Activated T-cell treated with anti-CD3 and anti-CD28 coated beads, Interleukin-2, amount 50 U/mL, for 72 hours (primary cell): ENCODE measurements around the gene CAMK4. TPM values are rescaled to one million over a fixed set of nuclear protein-coding genes. Genes with fewer than 3 reads are reported as not detected.

Source experiments
- ATAC-seq, 2 donors: fragments of 150-1000 bp; cut with Tn5 transposase; replicated peaks in 1 of 2; 2 replicates each; pipeline ENCODE4 v1.10.0; 2021; ENCODE audit warnings: moderate library complexity in 2 of 2, mild to moderate bottlenecking in 1 of 2
- DNase-seq, 2 donors: peaks; one replicate each; pipeline ENCODE4 v3.0.0; 2021 to 2022; ENCODE audit warnings: mixed read lengths in 1 of 2
- H3K27ac Mint-ChIP-seq: one replicate; pipeline ENCODE4 v1.8.0; 2022; ENCODE audit warnings: mild to moderate bottlenecking, moderate library complexity, mixed read lengths
- H3K27me3 Mint-ChIP-seq: one replicate; pipeline ENCODE4 v1.8.0; 2022; ENCODE audit warnings: low read depth, mixed read lengths
- H3K36me3 Mint-ChIP-seq, 2 donors: one replicate each; pipeline ENCODE4 v1.8.0; 2022; ENCODE audit warnings: mixed read lengths in 2 of 2, mild to moderate bottlenecking in 1 of 2; ENCODE audit not compliant: insufficient read depth in 2 of 2
- H3K4me1 Mint-ChIP-seq: one replicate; pipeline ENCODE4 v1.8.0; 2022; ENCODE audit warnings: low read depth, mixed read lengths
- H3K4me3 Mint-ChIP-seq, 2 donors: one replicate each; pipeline ENCODE4 v1.8.0; 2022; ENCODE audit warnings: mild to moderate bottlenecking in 2 of 2, mixed read lengths in 2 of 2, moderate library complexity in 2 of 2
- H3K9me3 Mint-ChIP-seq, 2 donors: one replicate each; pipeline ENCODE4 v1.8.0; 2022; ENCODE audit warnings: mixed read lengths in 2 of 2
- total RNA-seq, 2 donors: library from RNA; stranded (reverse); gene quantifications; one replicate each; pipeline ENCODE4 v1.2.3, GENCODE V29; 2022

CAMK4 gene
- total RNA-seq, 2 donors from 2014 or later = 56.1 to 96.0 TPM

DNA sequence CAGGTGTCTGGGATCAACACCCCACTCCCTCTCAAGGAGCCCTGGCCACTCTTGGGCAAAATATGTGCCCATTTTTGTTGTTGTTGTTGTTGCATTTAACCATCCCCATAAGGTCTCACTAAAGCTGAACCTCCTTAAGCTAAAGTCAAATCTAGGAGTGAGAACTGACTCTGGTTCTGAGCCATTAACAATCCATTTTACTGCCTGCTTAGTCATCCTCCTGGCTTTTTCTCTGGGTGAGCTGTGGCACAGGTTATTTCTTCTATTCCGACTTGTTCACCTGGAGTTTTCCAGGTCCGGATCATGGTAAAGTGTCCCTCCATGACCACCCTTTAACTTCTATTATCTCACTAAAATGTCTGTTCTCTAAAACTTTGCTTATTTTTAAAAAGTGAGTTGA lies 85.2 kb downstream of the CAMK4 start:
- no peak overlapping the region for H3K27ac Mint-ChIP-seq
- H3K4me3 Mint-ChIP-seq = no peak overlapping the region
- no peaks in the 10 kb centered on the region for H3K9me3 Mint-ChIP-seq
- peaks cover 56% of the 10 kb centered on the region for H3K4me1 Mint-ChIP-seq
- H3K27me3 Mint-ChIP-seq = no peaks in the 10 kb centered on the region
- H3K36me3 Mint-ChIP-seq = no peaks in the 10 kb centered on the region
- ATAC-seq = no peak
- DNase-seq = no peak

DNA sequence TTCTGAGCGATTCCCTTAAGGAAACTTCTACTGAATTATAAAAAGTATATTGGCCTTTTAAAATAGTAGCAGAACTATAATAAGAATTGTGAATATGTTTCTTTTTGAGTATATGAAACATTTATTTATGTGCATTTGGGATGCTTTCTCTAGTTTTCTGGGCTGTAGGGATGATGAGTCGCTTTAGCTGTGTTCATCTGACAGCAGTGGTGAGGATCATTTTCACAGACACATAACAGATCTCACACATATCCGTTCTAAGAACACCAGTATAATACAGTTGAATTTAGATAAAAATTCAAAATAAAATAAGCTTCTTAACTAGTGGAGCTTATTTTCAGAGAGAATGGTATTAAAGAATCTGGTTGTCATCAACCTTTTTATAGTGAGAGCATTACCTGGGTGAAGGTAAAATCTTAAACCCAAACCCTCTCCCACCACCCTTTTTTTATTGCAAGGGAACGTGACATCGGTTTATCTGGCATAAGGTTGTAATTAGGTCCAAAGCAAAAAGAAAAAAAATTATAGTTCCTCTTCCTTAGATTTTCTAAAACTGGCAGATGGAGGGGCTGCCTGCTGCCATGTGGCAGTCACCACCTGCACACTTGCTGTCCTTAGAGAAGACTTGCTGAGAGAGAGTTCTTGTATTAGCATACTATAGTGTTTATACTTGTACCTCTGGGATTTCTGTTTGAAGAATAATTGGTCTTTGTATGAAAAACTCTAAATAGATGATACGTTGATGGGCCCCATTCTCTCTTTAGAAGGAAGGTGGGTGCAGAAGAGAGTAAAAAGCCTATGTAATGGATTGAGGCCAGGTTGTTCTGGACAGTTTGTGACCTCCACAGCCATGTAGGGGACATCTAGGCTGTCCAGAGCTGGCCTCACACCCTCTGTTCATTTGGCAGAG lies 86.8 kb downstream of the CAMK4 start:
- DNase-seq (no peak), ATAC-seq (no peak)
- no peak overlapping the region for H3K27ac Mint-ChIP-seq
- no peaks in the 10 kb centered on the region for H3K27me3 Mint-ChIP-seq
- no peaks in the 10 kb centered on the region for H3K36me3 Mint-ChIP-seq
- no peaks in the 10 kb centered on the region for H3K9me3 Mint-ChIP-seq
- peaks cover 68% of the 10 kb centered on the region for H3K4me1 Mint-ChIP-seq
- H3K4me3 Mint-ChIP-seq = peak overlapping the region; percentile 7 to 25

DNA sequence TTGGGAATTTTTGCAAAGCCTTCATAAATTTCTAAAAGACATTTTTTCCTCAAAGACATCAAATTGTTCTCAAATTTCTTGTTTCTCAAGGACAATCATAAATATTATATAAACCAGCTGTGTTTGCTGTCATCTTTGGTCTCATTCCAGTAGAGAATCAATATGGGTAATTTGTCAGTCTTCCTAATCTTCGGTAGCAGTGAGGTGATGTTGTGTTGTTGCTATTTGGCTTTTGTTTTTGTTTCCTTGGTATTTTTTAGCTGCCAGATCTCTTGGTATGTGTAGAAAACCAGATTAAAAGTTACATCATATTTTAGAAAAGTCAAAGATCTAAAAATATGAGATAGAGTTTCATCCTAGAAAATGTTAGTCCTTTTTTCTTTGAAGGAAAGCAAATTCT lies 87.5 kb downstream of the CAMK4 start:
- Mint-ChIP-seq H3K27ac (peak overlapping the region; percentile 17), H3K36me3 (no peaks in the 10 kb centered on the region), H3K9me3 (no peaks in the 10 kb centered on the region), H3K4me1 (peaks cover 74% of the 10 kb centered on the region), H3K4me3 (peak overlapping the region; percentile 6 to 61), H3K27me3 (no peaks in the 10 kb centered on the region)
- ATAC-seq (no peak), DNase-seq (no peak)

DNA sequence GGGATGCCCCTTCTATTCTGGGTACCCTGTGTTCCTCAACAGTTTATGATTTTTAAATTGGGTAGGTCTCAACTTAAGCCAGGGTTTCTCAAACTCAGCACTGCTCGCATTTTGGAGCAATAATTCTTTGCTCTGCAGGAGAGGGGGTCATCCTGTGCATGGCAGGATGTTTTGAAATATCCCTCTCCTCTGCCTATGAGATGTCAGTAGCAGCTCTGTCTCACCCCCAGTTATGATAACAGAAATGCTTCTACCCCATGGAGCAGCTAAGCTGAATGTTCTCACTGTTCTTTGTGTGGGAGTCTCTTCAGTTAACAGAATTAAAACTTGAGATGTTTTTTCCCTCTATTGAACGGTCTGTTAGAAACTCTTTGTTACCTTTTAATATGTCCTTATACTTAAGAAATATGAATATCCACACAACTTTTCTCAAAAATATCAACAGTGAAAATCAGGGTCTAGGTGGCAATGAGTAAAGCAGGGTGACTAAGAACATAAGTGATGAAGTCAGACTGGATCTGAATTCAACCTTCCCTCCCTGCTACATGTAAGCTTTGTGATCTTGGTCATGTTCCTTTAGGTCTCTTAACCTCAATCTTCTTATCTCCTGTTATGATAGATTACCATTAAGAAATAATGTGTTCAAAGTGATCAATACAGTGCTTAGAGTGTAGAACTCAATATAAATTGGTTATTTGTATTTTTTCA lies 89.0 kb downstream of the CAMK4 start:
- ATAC-seq (peak; percentile 92 to 93), DNase-seq (no peak)
- H3K27ac Mint-ChIP-seq = peak overlapping the region; percentile 80
- H3K9me3 Mint-ChIP-seq = no peaks in the 10 kb centered on the region
- no peaks in the 10 kb centered on the region for H3K36me3 Mint-ChIP-seq
- H3K4me3 Mint-ChIP-seq = peak overlapping the region; percentile 56 to 59
- no peaks in the 10 kb centered on the region for H3K27me3 Mint-ChIP-seq
- peaks cover 87% of the 10 kb centered on the region for H3K4me1 Mint-ChIP-seq

DNA sequence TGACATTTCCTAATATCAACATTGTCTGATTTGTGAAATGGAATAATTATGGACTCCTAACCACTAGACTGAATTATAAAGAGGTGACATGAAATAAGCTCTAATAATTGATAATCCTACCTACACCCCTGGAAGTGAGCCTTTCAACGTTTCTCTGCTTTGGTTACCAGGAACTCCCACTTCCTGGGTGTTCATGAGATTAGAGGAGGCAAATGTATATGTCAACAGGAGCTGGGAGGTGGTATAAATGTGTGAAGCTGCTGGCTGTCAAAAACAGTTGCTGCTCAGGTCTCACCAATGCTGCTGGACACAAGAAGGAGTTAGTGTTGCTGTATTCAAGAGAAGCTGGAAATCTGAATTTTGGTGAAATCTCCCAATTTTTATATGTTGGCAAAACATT lies 96.8 kb downstream of the CAMK4 start:
- peaks cover 74% of the 10 kb centered on the region for H3K4me1 Mint-ChIP-seq
- peaks cover 10 to 14% of the 10 kb centered on the region in 2 donors for H3K9me3 Mint-ChIP-seq
- peaks cover 17 to 39% of the 10 kb centered on the region in 2 donors for H3K36me3 Mint-ChIP-seq
- no peak for DNase-seq
- H3K4me3 Mint-ChIP-seq = no peak overlapping the region
- H3K27ac Mint-ChIP-seq = no peak overlapping the region
- ATAC-seq = no peak
- no peaks in the 10 kb centered on the region for H3K27me3 Mint-ChIP-seq

DNA sequence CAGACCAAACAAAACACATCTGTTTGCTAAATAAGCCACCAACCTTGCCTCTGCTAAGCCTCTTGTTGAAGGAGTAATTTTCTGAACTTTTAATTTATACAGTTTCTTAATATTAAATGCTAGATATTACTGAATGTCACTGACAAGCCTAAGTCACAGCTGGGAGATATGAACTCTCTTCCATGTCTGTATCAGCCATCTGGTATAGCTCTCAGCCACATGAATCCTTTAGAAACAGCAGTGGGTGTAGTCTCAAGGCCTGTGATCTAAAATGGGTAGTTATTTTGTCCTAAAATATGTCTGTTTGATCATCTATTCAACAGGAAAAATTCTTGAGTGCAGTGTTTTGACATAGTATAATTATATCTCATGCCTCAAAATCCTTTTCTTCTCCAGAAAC lies 97.2 kb downstream of the CAMK4 start:
- no peak for DNase-seq
- Mint-ChIP-seq H3K36me3 (peaks cover 17 to 40% of the 10 kb centered on the region in 2 donors), H3K4me1 (peaks cover 71% of the 10 kb centered on the region), H3K27me3 (no peaks in the 10 kb centered on the region), H3K4me3 (no peak overlapping the region), H3K9me3 (peaks cover 10 to 14% of the 10 kb centered on the region in 2 donors), H3K27ac (no peak overlapping the region)
- ATAC-seq = no peak

DNA sequence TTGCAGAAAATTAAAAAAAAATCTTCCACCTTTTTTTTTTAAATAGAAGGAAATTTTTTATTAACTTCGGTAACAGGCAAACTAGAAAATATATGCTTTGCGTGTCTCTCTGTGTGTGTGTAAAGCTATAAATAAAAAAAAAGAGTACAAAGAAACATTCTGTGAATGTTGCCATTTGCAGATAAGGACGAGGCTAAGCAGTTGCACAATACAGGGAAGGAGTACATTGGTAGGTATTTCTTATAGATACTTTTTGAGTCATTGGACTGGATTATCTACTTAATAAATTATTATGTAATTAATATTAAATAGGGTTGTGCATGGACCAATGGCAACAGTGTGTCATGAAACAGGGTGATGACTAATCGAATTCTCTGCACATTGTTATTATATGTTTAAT lies 102.4 kb downstream of the CAMK4 start:
- Mint-ChIP-seq H3K4me3 (no peak overlapping the region), H3K9me3 (peaks cover 8 to 12% of the 10 kb centered on the region in 2 donors), H3K27ac (no peak overlapping the region), H3K4me1 (peaks cover 26% of the 10 kb centered on the region), H3K27me3 (no peaks in the 10 kb centered on the region), H3K36me3 (peaks cover 15 to 50% of the 10 kb centered on the region in 2 donors)
- ATAC-seq (no peak), DNase-seq (no peak)

DNA sequence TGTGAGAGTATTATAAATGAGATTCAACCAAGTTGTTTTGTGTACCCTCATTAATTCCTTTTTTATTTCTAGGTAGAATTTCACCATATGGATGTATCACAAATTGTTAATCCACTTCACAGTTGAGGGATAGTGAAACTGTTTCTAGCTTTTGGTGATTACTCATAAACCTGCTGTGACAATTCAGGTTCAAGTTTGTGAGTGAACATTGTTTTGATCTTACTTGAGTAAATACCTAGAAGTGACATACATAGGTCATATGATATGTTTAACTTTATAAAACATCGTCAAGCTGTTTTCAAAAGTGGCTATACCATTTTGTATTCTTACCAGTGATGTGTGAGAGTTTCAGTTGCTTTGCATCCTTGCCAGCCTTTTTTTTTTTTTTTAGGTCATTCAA lies 112.9 kb downstream of the CAMK4 start:
- Mint-ChIP-seq H3K4me1 (peaks cover 76% of the 10 kb centered on the region), H3K27me3 (no peaks in the 10 kb centered on the region), H3K9me3 (peaks cover 0 to 2% of the 10 kb centered on the region in 2 donors), H3K27ac (peak overlapping the region; percentile 95), H3K4me3 (peak overlapping the region; percentile 58 to 75), H3K36me3 (no peaks in the 10 kb centered on the region)
- DNase-seq (no peak), ATAC-seq (peak; percentile 90 to 92)

DNA sequence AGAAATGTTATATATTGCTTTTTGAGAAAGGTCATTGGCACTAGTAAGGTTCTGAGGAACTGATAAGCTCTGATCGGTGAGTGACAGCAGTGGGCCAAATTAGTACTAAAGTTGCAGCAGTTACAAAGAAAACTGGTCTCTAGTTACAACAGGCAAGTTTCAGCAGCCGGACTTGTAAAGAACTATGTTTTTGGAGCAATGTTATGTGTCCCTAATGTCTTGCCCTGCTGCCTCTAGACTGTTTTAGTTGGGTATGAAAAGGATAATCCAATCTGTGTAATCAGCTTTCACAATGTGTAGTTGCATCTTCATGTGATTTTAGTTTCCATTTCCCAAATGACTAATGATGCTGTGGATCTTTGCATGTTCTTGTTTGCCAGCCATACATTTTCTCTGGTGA lies 113.5 kb downstream of the CAMK4 start:
- peak overlapping the region; percentile 95 for H3K27ac Mint-ChIP-seq
- DNase-seq (peak; percentile 5 to 9), ATAC-seq (peak; percentile 90)
- H3K9me3 Mint-ChIP-seq = peaks cover 0 to 2% of the 10 kb centered on the region in 2 donors
- H3K4me3 Mint-ChIP-seq = peak overlapping the region; percentile 58 to 75
- peaks cover 80% of the 10 kb centered on the region for H3K4me1 Mint-ChIP-seq
- H3K36me3 Mint-ChIP-seq = no peaks in the 10 kb centered on the region
- H3K27me3 Mint-ChIP-seq = no peaks in the 10 kb centered on the region

DNA sequence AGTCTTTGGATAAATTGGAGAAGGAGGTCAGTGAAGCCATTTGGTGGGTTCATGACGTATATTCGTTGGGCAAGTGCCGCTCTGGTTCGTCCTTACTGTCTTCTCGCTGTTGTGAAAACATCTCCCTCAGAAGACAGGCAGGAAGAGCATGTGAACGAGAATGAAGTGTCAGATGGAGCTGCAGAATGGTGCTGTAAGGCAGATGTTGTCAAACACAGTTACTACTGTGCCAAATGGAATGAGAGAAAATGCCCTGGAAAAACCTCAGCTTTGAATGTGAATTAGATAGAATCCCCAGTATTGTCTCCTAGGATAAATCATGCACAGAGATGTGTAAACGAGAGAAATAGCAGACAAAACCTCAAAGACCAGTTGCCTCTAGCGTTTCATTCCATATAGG lies 121.5 kb downstream of the CAMK4 start:
- no peak overlapping the region for H3K4me3 Mint-ChIP-seq
- DNase-seq = no peak
- H3K36me3 Mint-ChIP-seq = peaks cover 4 to 13% of the 10 kb centered on the region in 2 donors
- no peaks in the 10 kb centered on the region for H3K9me3 Mint-ChIP-seq
- H3K27ac Mint-ChIP-seq = peak overlapping the region; percentile 50
- no peak for ATAC-seq
- H3K27me3 Mint-ChIP-seq = no peaks in the 10 kb centered on the region
- H3K4me1 Mint-ChIP-seq = peaks cover 54% of the 10 kb centered on the region

DNA sequence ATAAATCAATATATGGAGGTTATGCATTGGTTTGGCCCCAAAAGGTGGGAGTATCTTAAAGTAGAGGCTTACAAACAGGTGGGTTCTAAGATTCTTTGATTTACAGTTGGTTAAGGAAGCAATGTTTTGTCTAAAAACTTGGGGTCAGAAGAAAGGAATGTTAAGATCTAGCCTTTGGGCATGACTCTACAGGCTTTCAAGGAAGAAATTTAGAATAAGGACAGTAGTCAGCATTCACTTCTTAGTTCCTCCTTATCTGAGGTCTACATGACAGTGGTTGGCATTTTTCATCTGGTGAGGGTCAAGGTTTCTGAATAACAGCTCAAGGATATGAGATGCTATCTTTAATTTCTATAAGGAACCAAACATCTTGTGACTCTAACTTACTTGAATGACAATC lies 122.8 kb downstream of the CAMK4 start:
- H3K27me3 Mint-ChIP-seq = no peaks in the 10 kb centered on the region
- no peak overlapping the region for H3K27ac Mint-ChIP-seq
- H3K36me3 Mint-ChIP-seq = peaks cover 4 to 22% of the 10 kb centered on the region in 2 donors
- DNase-seq = no peak
- ATAC-seq = no peak
- H3K4me3 Mint-ChIP-seq = no peak overlapping the region
- H3K9me3 Mint-ChIP-seq = no peaks in the 10 kb centered on the region
- H3K4me1 Mint-ChIP-seq = peaks cover 44% of the 10 kb centered on the region

DNA sequence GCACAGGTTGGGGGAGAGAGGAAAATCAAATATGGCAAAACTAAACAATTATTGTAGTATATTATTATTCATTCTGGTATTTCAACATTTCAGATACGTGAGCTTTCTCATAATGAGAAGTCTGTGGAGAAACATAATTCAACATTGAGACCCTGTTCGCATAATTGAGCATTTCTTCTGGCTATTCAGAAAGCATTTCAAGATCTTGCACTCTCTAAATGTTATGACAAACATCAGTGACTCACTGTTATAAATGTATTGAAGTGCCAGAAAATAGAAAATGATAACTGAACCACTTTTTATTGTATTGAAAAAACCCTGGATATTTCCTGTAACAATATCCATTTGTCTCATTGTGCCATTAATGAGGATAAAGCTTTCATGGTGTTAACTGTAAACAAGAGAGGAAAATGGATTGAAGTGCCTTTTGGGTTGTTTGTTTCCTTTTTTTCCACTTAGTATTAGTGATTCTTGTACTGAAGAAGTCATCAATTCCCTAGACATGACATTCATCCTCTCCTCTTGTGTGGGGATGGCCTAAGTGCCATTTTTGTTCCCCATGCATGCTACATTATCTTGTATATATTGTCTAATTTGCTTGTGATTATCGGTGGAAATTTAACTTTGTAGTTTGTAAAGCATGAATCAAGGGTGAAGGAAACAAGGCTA lies 124.6 kb downstream of the CAMK4 start:
- DNase-seq (no peak), ATAC-seq (peak in 1 of 2 donors; percentile 39)
- H3K27me3 Mint-ChIP-seq = no peaks in the 10 kb centered on the region
- H3K36me3 Mint-ChIP-seq = peaks cover 4 to 22% of the 10 kb centered on the region in 2 donors
- H3K27ac Mint-ChIP-seq = peak overlapping the region; percentile 54
- H3K4me1 Mint-ChIP-seq = peaks cover 31% of the 10 kb centered on the region
- no peak overlapping the region for H3K4me3 Mint-ChIP-seq
- no peaks in the 10 kb centered on the region for H3K9me3 Mint-ChIP-seq

DNA sequence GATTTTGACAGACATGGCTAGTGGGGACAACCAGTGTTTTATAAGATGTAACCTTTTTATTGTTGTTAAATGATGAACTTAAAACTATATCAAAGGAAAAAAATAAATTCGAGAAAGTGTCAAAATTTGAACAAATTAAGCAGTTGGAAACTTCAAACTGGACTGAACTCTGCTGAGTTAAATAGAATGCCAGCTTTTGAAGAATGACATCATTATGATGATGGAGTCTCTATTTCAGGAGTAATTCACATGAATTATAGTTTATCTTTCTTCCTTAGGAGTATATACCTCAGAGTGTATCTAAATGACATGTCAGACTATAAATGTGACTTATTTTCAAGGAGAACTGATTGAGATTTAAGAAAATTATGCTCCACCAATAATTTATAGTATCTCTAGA lies 125.2 kb downstream of the CAMK4 start:
- Mint-ChIP-seq H3K4me1 (peaks cover 31% of the 10 kb centered on the region), H3K27ac (peak overlapping the region; percentile 54), H3K27me3 (no peaks in the 10 kb centered on the region), H3K9me3 (no peaks in the 10 kb centered on the region), H3K4me3 (no peak overlapping the region), H3K36me3 (peaks cover 6 to 24% of the 10 kb centered on the region in 2 donors)
- ATAC-seq = no peak
- no peak for DNase-seq
